Muscle of leg (tissue), 11 donors: ENCODE data around the gene TFG. TPM values are rescaled to one million over a fixed set of nuclear protein-coding genes. Genes with fewer than 3 reads are reported as not detected.

Experiments
- DNase-seq: peaks from one replicate; pipeline ENCODE4 v3.0.0; 2013
- H3K27ac ChIP-seq: one replicate; pipeline ENCODE4 v1.5.1; 2013; ENCODE audit warnings: mild to moderate bottlenecking, low read length, control low read depth
- H3K27me3 ChIP-seq: one replicate; pipeline ENCODE4 v1.6.1; 2013; ENCODE audit warnings: low read length; ENCODE audit not compliant: control insufficient read depth, insufficient read depth
- H3K36me3 ChIP-seq: one replicate; pipeline ENCODE4 v1.6.1; 2013; ENCODE audit warnings: low read length; ENCODE audit not compliant: control insufficient read depth, insufficient read depth
- H3K4me1 ChIP-seq: one replicate; pipeline ENCODE4 v1.6.1; 2013; ENCODE audit warnings: low read length; ENCODE audit not compliant: control insufficient read depth, insufficient read depth
- H3K4me3 ChIP-seq: one replicate; pipeline ENCODE4 v1.5.1; 2013; ENCODE audit warnings: low read length, control low read depth
- H3K9me3 ChIP-seq: replicated peaks from 2 replicates; pipeline ENCODE4 v1.6.1; 2013; ENCODE audit warnings: low read depth, low read length; ENCODE audit not compliant: control insufficient read depth
- WGBS: methylation state at CpG from one replicate; pipeline ENCODE4 v1.1.5; 2013; ENCODE audit warnings: missing lambda C conversion rate; ENCODE audit not compliant: insufficient coverage; 5-methylcytosine and 5-hydroxymethylcytosine counted together
- polyA plus RNA-seq, 8 donors: library from polyadenylated mRNA; unstranded; fragments of 120-200 nt; gene quantifications; one replicate each; pipeline versions ENCODE4 v1.2.1 to v1.2.3, GENCODE V29; 2013; ENCODE audit warnings: inconsistent platforms in 1 of 8, low replicate concordance in 1 of 8; ENCODE audit not compliant: insufficient read length in 8 of 8, insufficient read depth in 1 of 8
- total RNA-seq: library from RNA; stranded (reverse); fragments of 120-200 nt; gene quantifications from one replicate; pipeline ENCODE4 v1.2.4, GENCODE V29; 2013

TFG gene
- total and polyA plus RNA-seq, 9 donors = 33.6 to 117 (median 91.8) TPM

- no peaks in the 10 kb centered on the region for H3K9me3 ChIP-seq
- H3K4me3 ChIP-seq = no peak overlapping the region
- no peaks in the 10 kb centered on the region for H3K27me3 ChIP-seq
- peaks cover 9% of the 10 kb centered on the region for H3K4me1 ChIP-seq
- H3K27ac ChIP-seq = no peak overlapping the region
- H3K36me3 ChIP-seq = peaks cover 7% of the 10 kb centered on the region
- no peak for DNase-seq
These were observed 52.7 kb downstream of the TFG start for GRCh38 chr3:100761951-100762350.

GRCh38 chr3:100765437-100765975 lies 56.2 kb downstream of the TFG start:
- H3K36me3 ChIP-seq = peaks cover 13% of the 10 kb centered on the region
- no peaks in the 10 kb centered on the region for H3K9me3 ChIP-seq
- peaks cover 4% of the 10 kb centered on the region for H3K4me1 ChIP-seq
- no peak for DNase-seq
- no peaks in the 10 kb centered on the region for H3K27me3 ChIP-seq
- H3K27ac ChIP-seq = no peak overlapping the region
- no peak overlapping the region for H3K4me3 ChIP-seq
- WGBS = no CpG with 5 or more reads among the region's 3 CpGs

- no peak overlapping the region for H3K27ac ChIP-seq
- peaks cover 16% of the 10 kb centered on the region for H3K36me3 ChIP-seq
- H3K27me3 ChIP-seq = no peaks in the 10 kb centered on the region
- no peaks in the 10 kb centered on the region for H3K9me3 ChIP-seq
- WGBS = 92% methylated on average over 2 of the region's 2 CpGs
- DNase-seq = no peak
- H3K4me1 ChIP-seq = peaks cover 3% of the 10 kb centered on the region
- no peak overlapping the region for H3K4me3 ChIP-seq
These were observed 56.8 kb downstream of the TFG start for GRCh38 chr3:100766069-100766468.

- 73% methylated on average over 3 of the region's 3 CpGs for WGBS
- DNase-seq = no peak
- peaks cover 17% of the 10 kb centered on the region for H3K36me3 ChIP-seq
- H3K4me3 ChIP-seq = no peak overlapping the region
- no peaks in the 10 kb centered on the region for H3K9me3 ChIP-seq
- no peak overlapping the region for H3K27ac ChIP-seq
- no peaks in the 10 kb centered on the region for H3K4me1 ChIP-seq
- no peaks in the 10 kb centered on the region for H3K27me3 ChIP-seq
These were observed 60.4 kb downstream of the TFG start for GRCh38 chr3:100769693-100770092.

GRCh38 chr3:100775226-100775625 lies 65.9 kb downstream of the TFG start:
- WGBS = 91% methylated on average over 3 of the region's 3 CpGs
- H3K27me3 ChIP-seq = no peaks in the 10 kb centered on the region
- peak; percentile 32 for DNase-seq
- H3K9me3 ChIP-seq = no peaks in the 10 kb centered on the region
- H3K4me1 ChIP-seq = no peaks in the 10 kb centered on the region
- peaks cover 43% of the 10 kb centered on the region for H3K36me3 ChIP-seq
- no peak overlapping the region for H3K4me3 ChIP-seq
- no peak overlapping the region for H3K27ac ChIP-seq

- Histone ChIP-seq H3K9me3 (no peaks in the 10 kb centered on the region), H3K36me3 (peaks cover 39% of the 10 kb centered on the region), H3K4me1 (no peaks in the 10 kb centered on the region), H3K27me3 (no peaks in the 10 kb centered on the region), H3K27ac (no peak overlapping the region), H3K4me3 (no peak overlapping the region)
- DNase-seq = no peak
These were observed 66.4 kb downstream of the TFG start for GRCh38 chr3:100775669-100776068.

- no peaks in the 10 kb centered on the region for H3K9me3 ChIP-seq
- 92% methylated on average over 2 of the region's 2 CpGs for WGBS
- no peaks in the 10 kb centered on the region for H3K4me1 ChIP-seq
- H3K27me3 ChIP-seq = no peaks in the 10 kb centered on the region
- H3K4me3 ChIP-seq = no peak overlapping the region
- H3K27ac ChIP-seq = no peak overlapping the region
- peaks cover 38% of the 10 kb centered on the region for H3K36me3 ChIP-seq
- DNase-seq = no peak
These were observed 66.9 kb downstream of the TFG start for GRCh38 chr3:100776097-100776729.

- no peak for DNase-seq
- no peaks in the 10 kb centered on the region for H3K27me3 ChIP-seq
- H3K4me1 ChIP-seq = peaks cover 4% of the 10 kb centered on the region
- no peak overlapping the region for H3K27ac ChIP-seq
- H3K4me3 ChIP-seq = no peak overlapping the region
- no peaks in the 10 kb centered on the region for H3K9me3 ChIP-seq
- H3K36me3 ChIP-seq = peaks cover 38% of the 10 kb centered on the region
- 63% methylated on average over 1 of the region's 2 CpGs for WGBS
These were observed 67.5 kb downstream of the TFG start for GRCh38 chr3:100776746-100777145.

GRCh38 chr3:100777271-100777670 lies 68.0 kb downstream of the TFG start:
- Histone ChIP-seq H3K4me3 (no peak overlapping the region), H3K27ac (no peak overlapping the region), H3K4me1 (peaks cover 8% of the 10 kb centered on the region), H3K9me3 (no peaks in the 10 kb centered on the region), H3K27me3 (no peaks in the 10 kb centered on the region), H3K36me3 (peaks cover 38% of the 10 kb centered on the region)
- no peak for DNase-seq

GRCh38 chr3:100779480-100779879 lies 70.2 kb downstream of the TFG start:
- no peaks in the 10 kb centered on the region for H3K27me3 ChIP-seq
- H3K27ac ChIP-seq = no peak overlapping the region
- no peak overlapping the region for H3K4me3 ChIP-seq
- H3K9me3 ChIP-seq = no peaks in the 10 kb centered on the region
- H3K4me1 ChIP-seq = peaks cover 22% of the 10 kb centered on the region
- peaks cover 39% of the 10 kb centered on the region for H3K36me3 ChIP-seq
- no peak for DNase-seq

- Histone ChIP-seq H3K27me3 (no peaks in the 10 kb centered on the region), H3K4me1 (peaks cover 22% of the 10 kb centered on the region), H3K4me3 (no peak overlapping the region), H3K9me3 (no peaks in the 10 kb centered on the region), H3K36me3 (peaks cover 37% of the 10 kb centered on the region), H3K27ac (no peak overlapping the region)
- DNase-seq = peak; percentile 74
- no CpG with 5 or more reads among the region's 2 CpGs for WGBS
These were observed 70.9 kb downstream of the TFG start for GRCh38 chr3:100780071-100780622.
